ENCODE data around the gene FUT1.

Gene FUT1

GRCh38 chr19:48752496-48753365, at the start of gene FUT1:
FUT1 (minus strand) TSS chr19:48752641; CDS start chr19:48751281, 1,360 bp downstream.
- Histone ChIP-seq H3K9ac (ENCODE audit: low read length) (no peak within 1 kb of the TSS), H3K36me3 (replicated peaks; ENCODE audit: low read depth, low read length) (no peaks in the 10 kb centered on the region), H3K79me2 (ENCODE audit: low read length) (no peaks in the 10 kb centered on the region), H3K4me3 (ENCODE audit: low read length) (no peak within 1 kb of the TSS), H3K27me3 (ENCODE audit: low read depth, low read length) (no peaks in the 10 kb centered on the region), H3K4me2 (ENCODE audit: low read length) (no peak within 1 kb of the TSS), H4K20me1 (ENCODE audit: insufficient read depth, low read length) (no peaks in the 10 kb centered on the region), H3K4me1 (ENCODE audit: low read length) (peaks cover 4% of the 10 kb centered on the region; the same call in 1 of the 2 replicates), H3K9me3 (ENCODE audit: insufficient read depth, low read length) (no peaks in the 10 kb centered on the region), H2AFZ (ENCODE audit: low read depth, low read length) (no peak within 1 kb of the TSS), H3K27ac (ENCODE audit: low read length) (no peak within 1 kb of the TSS)
- TF ChIP-seq EZH2phosphoT487 (IDR thresholded peaks at IDR 0.05; ENCODE audit: low read depth) (no peak), CTCF (IDR thresholded peaks at IDR 0.05; ENCODE audit: low read depth, low read length) (no peak)

- peaks cover 1% of the 10 kb centered on the region for H3K36me3 ChIP-seq (replicated peaks; ENCODE audit: low read depth, low read length)
- H3K4me1 ChIP-seq (ENCODE audit: low read length) = peaks cover 4% of the 10 kb centered on the region
- no peak overlapping the region for H3K4me2 ChIP-seq (ENCODE audit: low read length)
- no peak overlapping the region for H3K9ac ChIP-seq (ENCODE audit: low read length)
- H2AFZ ChIP-seq (ENCODE audit: low read depth, low read length) = no peak overlapping the region
- no peaks in the 10 kb centered on the region for H3K79me2 ChIP-seq (ENCODE audit: low read length)
- no peaks in the 10 kb centered on the region for H3K27me3 ChIP-seq (ENCODE audit: low read depth, low read length)
- no peaks in the 10 kb centered on the region for H3K9me3 ChIP-seq (ENCODE audit: insufficient read depth, low read length)
- no peak overlapping the region for H3K4me3 ChIP-seq (ENCODE audit: low read length)
- TF ChIP-seq EZH2phosphoT487 (IDR thresholded peaks at IDR 0.05; ENCODE audit: low read depth) (no peak), CTCF (IDR thresholded peaks at IDR 0.05; ENCODE audit: low read depth, low read length) (no peak)
- no peaks in the 10 kb centered on the region for H4K20me1 ChIP-seq (ENCODE audit: insufficient read depth, low read length)
- H3K27ac ChIP-seq (ENCODE audit: low read length) = no peak overlapping the region
Observed at GRCh38 chr19:48799358-48800300, 47.2 kb upstream of the FUT1 start.

- Histone ChIP-seq H3K4me2 (ENCODE audit: low read length) (no peak overlapping the region), H2AFZ (ENCODE audit: low read depth, low read length) (no peak overlapping the region), H3K4me1 (ENCODE audit: low read length) (peaks cover 4% of the 10 kb centered on the region), H3K27me3 (ENCODE audit: low read depth, low read length) (no peaks in the 10 kb centered on the region), H3K27ac (ENCODE audit: low read length) (no peak overlapping the region), H3K4me3 (ENCODE audit: low read length) (no peak overlapping the region), H4K20me1 (ENCODE audit: insufficient read depth, low read length) (no peaks in the 10 kb centered on the region), H3K9me3 (ENCODE audit: insufficient read depth, low read length) (no peaks in the 10 kb centered on the region), H3K9ac (ENCODE audit: low read length) (no peak overlapping the region), H3K36me3 (replicated peaks; ENCODE audit: low read depth, low read length) (no peaks in the 10 kb centered on the region), H3K79me2 (ENCODE audit: low read length) (no peaks in the 10 kb centered on the region)
- TF ChIP-seq CTCF (IDR thresholded peaks at IDR 0.05; ENCODE audit: low read depth, low read length) = no peak
- no peak for TF ChIP-seq EZH2phosphoT487 (IDR thresholded peaks at IDR 0.05; ENCODE audit: low read depth)
Observed at GRCh38 chr19:48798937-48799336, 46.5 kb upstream of the FUT1 start.

- TF ChIP-seq CTCF (IDR thresholded peaks at IDR 0.05; ENCODE audit: low read depth, low read length) (no peak), EZH2phosphoT487 (IDR thresholded peaks at IDR 0.05; ENCODE audit: low read depth) (no peak)
- peaks cover 4% of the 10 kb centered on the region for H3K4me1 ChIP-seq (ENCODE audit: low read length)
- H3K27ac ChIP-seq (ENCODE audit: low read length) = no peak overlapping the region
- H3K27me3 ChIP-seq (ENCODE audit: low read depth, low read length) = no peaks in the 10 kb centered on the region
- H2AFZ ChIP-seq (ENCODE audit: low read depth, low read length) = no peak overlapping the region
- H3K79me2 ChIP-seq (ENCODE audit: low read length) = no peaks in the 10 kb centered on the region
- H3K4me2 ChIP-seq (ENCODE audit: low read length) = no peak overlapping the region
- no peak overlapping the region for H3K4me3 ChIP-seq (ENCODE audit: low read length)
- no peaks in the 10 kb centered on the region for H4K20me1 ChIP-seq (ENCODE audit: insufficient read depth, low read length)
- H3K9me3 ChIP-seq (ENCODE audit: insufficient read depth, low read length) = no peaks in the 10 kb centered on the region
- no peak overlapping the region for H3K9ac ChIP-seq (ENCODE audit: low read length)
- H3K36me3 ChIP-seq (replicated peaks; ENCODE audit: low read depth, low read length) = no peaks in the 10 kb centered on the region
Observed at GRCh38 chr19:48797103-48797502, 44.7 kb upstream of the FUT1 start.

Measured in OCI-LY3 (cell line).